GM13976 (cell line): ENCODE measurements around the gene CDK1.

Experiments used
- DNase-seq: peaks from one replicate; pipeline ENCODE4 v3.0.0; 2012; ENCODE audit warnings: low spot score
- CTCF ChIP-seq: IDR thresholded peaks from 2 replicates; pipeline ENCODE4 v1.5.1; 2012; ENCODE audit warnings: borderline replicate concordance, mild to moderate bottlenecking; ENCODE audit not compliant: insufficient read depth; ENCODE audit errors: extremely low read depth, missing control alignments, control extremely low read depth
- in situ Hi-C: fragments of 300-500 bp; cut with MboI; formaldehyde crosslinking; loops from one replicate; pipeline ENCODE4 v1.12.0; 2022; ENCODE audit warnings: low sequenced_read_pairs, mixed read lengths, inconsistent platforms; ENCODE audit not compliant: unreplicated experiment

Gene CDK1

GRCh38 chr10:60807499-60807898 is 29.2 kb downstream of the CDK1 start:
- in situ Hi-C loops = loop anchor here (25.0 kb wide), 1 partner anchor 480 kb away; no protein-coding TSS in a partner anchor
- TF ChIP-seq CTCF = no peak
- no peak for DNase-seq

- TF ChIP-seq CTCF = no peak
- DNase-seq = no peak
- in situ Hi-C loops = loop anchor here (25.0 kb wide), 1 partner anchor 479 kb away; no protein-coding TSS in a partner anchor
Observed at GRCh38 chr10:60808036-60808435, 29.8 kb downstream of the CDK1 start.

DNA sequence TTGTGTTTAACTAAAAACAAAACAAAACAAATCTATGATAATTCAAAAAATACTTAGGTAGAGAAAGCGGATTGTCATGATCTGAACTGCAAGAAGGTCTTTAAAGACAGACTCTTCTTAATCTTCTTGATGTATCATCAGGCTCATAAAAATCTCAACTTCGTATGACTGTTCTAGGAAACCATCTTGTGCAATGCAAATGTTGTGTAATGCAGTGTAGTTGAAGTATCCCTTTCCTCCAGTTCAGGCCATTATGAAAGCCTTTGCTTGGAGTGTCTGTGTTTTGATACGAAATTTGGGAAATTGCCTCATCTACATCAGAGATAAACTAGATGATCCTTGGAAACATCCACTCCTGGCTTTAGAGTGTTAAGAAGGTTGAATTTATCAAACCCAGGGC is 30.9 kb downstream of the CDK1 start:
- in situ Hi-C loops = loop anchor here (25.0 kb wide), 1 partner anchor 478 kb away; no protein-coding TSS in a partner anchor
- no peak for TF ChIP-seq CTCF
- no peak for DNase-seq

- TF ChIP-seq CTCF = no peak
- DNase-seq = no peak
- in situ Hi-C loops = loop anchor here (10.0 to 25.0 kb wide), 2 partner anchors 154 to 477 kb away; no protein-coding TSS in a partner anchor
Observed at GRCh38 chr10:60810437-60811182, 32.3 kb downstream of the CDK1 start.

- DNase-seq = peak; percentile 53
- TF ChIP-seq CTCF = peak; percentile 56
- in situ Hi-C loops = loop anchor here (10.0 to 25.0 kb wide), 2 partner anchors 148 to 470 kb away; no protein-coding TSS in a partner anchor
Observed at GRCh38 chr10:60816628-60817397, 38.5 kb downstream of the CDK1 start.

DNA sequence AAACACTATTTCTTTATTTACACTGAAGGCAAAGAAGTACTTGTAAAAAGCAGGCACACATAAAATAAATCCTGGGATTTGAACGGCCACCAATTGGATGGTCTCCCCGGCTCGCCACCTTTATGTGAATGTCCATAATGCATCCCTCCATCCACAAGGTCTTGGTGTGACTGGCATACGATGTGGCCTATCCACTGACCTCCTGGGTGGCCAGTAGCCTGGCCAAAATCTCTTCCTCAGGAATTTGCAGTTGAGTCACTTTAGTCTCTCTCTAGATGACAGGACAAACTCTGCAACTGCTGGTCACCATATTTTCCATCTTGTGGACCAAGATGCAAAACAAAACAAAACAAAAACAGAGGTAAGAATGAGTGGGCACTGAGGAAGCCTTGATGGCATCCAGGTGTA is 39.1 kb downstream of the CDK1 start:
- in situ Hi-C loops = loop anchor here (10.0 to 25.0 kb wide), 2 partner anchors 147 to 470 kb away; no protein-coding TSS in a partner anchor
- DNase-seq = no peak

More for the DNA sequence above, 39.1 kb downstream of the CDK1 start:
- no peak for TF ChIP-seq CTCF
